Stimulated activated CD4-positive, alpha-beta T cell treated with anti-CD3 and anti-CD28 coated beads, Interleukin-12 subunit alpha, Interleukin-12 subunit beta, amount 100 ng/mL, for 24 hours (primary cell): ENCODE data around the gene GPR171.
"Not testable (repeated sequence)": the region's sequence is repeated elsewhere in the genome, so short reads cannot be mapped to it uniquely, and the experiment has no call there.

Source experiments
- DNase-seq, 2 experiments: peaks; one replicate each; pipeline ENCODE4 v3.0.0-alpha.2; 2020; ENCODE audit warnings: low read depth in 2 of 2

The GPR171 gene, protein sequence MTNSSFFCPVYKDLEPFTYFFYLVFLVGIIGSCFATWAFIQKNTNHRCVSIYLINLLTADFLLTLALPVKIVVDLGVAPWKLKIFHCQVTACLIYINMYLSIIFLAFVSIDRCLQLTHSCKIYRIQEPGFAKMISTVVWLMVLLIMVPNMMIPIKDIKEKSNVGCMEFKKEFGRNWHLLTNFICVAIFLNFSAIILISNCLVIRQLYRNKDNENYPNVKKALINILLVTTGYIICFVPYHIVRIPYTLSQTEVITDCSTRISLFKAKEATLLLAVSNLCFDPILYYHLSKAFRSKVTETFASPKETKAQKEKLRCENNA

DNA sequence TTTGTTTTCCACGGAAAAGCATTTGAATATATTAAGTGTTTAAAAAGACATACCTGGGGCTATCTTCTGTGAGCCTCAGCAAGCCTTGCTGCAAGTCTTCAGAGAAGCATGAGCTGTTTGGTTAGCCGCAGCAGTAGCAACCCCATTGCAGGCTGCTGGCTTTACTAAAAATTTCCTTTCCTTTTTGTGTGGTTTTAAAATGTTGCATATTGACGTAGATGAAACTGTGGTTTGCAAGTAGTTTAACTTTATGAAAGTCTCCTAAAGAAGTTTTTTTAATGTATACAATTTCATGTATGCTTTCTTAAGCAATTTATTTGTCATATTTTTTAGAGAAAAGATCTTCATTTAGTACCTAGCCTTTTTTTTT is at the start of gene GPR171:
TSS of gene GPR171 (minus strand) at position 166 of the 370 bp plus-strand sequence. CDS start 3,830 bp downstream, outside the sequence.
- peak; percentile 40 to 43 for DNase-seq

DNA sequence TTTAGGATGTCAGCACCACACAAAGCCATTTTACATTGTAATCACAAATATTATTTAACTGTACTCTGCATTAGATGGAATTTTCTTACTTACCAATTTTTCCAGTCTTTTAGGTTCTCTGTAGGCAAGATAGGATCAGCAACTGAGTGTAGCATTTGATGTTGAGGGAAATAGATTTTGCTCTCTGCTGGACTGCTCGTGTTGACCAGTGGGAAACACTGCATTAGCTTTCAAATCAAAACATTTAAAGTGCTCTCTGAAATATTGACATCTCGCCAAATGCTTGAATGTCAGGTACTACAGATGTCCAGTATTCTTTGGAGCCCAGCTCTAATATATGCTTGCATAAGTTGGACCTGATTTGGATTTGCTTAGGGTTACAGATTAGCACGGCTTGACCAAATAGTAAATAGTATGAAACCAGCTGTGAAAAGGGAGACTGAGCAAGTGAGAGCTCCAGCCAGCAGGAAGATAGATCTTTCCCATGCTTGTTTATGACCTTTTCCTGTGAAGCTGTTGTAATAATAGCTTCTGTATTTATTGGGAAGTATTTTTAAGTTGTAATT is 45.8 kb upstream of the GPR171 start:
- DNase-seq, result no peak

DNA sequence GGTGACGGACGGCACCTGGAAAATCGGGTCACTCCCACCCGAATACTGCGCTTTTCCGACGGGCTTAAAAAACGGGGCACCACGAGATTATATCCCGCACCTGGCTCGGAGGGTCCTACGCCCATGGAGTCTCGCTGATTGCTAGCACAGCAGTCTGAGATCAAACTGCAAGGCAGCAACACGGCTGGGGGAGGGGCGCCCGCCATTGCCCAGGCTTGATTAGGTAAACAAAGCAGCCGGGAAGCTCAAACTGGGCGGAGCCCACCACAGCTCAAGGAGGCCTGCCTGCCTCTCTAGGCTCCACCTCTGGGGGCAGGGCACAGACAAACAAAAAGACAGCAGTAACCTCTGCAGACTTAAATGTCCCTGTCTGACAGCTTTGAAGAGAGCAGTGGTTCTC is 39.0 kb upstream of the GPR171 start:
- not testable (repeated sequence) for DNase-seq

DNA sequence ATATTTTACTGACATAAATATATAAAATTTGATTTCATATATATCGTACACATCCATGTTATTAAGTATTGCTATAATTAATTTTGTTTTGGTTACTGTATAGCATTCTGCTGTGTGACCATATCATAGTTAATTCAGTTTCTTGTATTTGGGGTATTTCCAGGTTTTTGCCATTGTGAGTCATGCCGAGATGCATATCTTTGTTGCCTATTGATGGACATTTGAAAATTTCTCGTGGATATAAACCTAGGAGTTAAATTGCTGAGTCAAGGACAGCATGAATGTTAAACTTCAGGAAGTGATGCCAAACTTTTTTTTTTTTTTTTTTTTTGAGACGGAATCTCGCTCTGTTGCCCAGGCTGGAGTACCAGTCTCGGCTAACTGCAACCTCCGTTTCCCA is 33.7 kb upstream of the GPR171 start:
- DNase-seq, result no peak

DNA sequence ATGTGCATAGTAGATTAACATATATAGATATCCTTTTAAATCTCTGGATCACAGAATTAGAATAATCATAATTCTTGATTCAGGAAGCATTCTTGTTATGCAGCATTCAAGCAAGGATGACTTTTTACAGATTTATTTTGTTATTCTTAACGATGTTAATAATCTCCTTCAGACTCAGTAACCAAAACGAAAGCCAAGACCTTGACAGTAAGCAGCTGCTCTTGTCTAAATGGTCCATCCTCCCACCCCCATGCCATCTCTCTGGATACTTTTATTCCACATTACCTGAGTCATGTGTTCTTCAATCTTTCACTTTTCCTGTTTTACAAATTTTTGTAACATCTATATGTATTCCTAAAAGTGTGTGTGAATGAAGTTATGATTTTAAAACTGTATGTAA is 33.3 kb upstream of the GPR171 start:
- no peak for DNase-seq

DNA sequence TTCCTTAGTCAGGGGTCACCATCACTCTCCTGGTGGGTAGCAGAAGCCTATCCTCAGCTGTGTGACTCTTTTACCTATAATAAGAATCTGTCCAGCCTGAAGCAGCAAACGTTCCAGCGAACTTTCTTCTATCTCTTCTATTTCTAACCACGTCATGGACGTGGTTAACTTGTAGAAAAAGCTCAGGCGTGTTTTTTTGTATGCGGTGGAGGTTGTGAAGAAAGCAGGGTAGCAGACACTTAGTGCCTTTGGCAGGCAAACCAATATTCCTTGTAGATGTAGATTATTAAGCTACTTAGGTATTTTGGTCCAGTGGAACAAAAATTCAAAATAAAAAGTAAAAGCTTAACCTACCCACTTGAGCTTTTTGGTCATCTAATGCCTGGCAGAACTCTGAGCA is 31.8 kb upstream of the GPR171 start:
- no peak for DNase-seq

DNA sequence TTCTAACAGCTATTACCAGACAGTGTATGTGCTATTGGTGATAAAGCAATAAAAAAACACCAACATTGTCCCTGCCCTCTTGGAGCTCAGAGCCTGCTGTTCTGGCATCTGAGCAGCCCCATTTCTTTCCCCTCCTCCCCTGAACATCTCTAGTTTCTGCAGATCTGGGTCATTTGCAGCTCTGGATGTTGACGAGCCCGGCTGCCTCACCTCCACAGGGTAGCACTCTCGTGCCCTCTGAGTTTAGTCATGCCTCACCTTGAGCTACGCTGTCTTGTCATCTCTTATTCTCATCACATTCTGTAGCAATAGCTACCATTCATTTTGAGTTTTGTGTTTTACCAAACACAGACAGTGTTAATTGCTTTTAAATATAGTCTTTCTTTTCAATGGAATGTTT is 30.0 kb upstream of the GPR171 start:
- no peak for DNase-seq

DNA sequence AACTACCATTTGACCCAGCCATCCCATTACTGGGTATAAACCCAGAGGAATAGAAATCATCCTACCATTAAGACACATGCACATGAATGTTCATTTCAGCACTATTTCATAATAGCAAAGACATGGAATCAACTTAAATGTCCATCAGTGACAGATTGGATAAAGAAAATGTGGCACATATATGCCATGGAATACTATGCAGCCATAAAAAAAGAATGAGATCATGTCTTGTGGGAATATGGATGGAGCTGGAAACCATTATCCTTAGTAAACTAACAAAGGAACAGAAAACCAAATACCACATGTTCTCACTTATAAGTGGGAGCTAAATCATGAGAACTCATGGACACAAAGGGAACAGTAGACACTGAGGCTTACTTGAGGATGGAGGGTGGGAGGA is 29.4 kb upstream of the GPR171 start:
- DNase-seq, result not testable (repeated sequence)

DNA sequence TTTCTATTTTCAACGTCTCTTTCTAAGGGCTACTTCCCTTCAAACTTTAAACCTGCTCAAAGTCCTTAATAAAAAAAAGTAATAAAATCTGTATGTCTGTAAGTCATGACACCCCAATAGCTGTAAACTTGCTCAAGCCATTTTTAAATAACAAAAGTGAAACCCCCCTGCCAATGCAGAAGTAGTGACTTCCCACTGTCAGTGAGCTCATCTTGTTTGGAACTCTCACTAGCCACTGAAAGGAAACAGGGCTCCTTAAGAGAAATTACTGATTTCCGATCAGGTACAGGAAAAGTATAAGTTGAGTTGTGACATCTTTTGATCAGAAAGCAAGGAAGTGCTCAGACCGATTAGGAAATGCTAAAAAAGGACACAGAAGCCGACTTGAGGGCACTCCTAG is 27.6 kb upstream of the GPR171 start:
- no peak for DNase-seq

DNA sequence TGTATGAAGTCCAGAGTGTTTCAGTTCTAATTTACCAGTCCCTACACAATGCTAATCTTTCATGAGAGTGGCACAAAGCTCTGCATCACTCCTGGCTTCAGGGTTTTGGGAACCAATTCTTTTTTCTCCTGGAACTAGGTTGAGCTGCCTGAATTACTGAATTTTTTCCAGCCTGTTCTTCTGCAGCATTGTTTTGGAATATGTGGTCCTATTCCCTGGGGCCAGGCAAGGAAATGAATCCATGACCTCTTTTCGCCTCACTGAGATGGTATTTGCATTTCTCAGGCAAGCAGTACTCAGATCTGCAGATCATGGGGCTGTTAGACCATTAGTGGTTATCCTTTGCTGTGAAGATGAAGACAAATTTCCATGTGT is 25.6 kb upstream of the GPR171 start:
- DNase-seq, result no peak

DNA sequence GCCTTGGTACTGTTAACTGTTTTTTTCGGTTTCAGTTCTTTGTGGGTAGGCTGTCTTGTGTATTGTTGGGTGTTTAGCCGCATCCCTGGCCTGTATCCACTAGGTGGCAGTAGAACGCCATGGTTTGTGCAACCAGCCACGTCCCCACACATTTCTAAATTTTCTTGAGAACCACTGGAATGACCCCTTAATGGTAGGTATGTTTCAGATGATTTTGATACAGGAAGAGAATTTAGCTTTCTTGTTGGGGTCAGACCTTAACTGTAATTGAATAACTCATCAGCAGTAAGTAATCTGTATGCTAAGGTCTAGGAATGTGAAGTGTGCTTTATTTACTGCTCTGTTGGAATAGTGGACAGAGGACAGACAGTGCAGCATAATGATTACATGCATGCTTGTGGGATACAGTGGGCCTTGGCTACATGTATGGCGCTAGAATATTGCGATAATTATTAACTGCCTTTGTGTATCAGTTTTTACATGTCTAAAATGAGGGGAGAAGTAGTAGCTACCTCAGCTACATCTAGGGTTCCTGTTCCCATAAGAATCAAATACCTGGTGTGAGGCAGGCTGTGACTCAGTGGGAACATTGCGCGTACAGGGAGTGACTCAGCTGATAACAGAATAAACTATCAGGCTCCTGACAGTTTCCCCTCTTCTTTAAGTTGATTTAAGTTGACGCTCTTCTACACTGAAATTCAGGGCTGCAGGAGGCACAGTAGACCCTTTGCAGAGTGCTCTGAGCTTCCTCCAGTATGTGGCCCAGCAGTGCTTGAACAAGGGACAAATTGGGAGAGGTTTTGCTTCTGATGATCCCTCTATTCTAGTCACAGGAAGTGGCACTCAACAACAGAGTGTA is 25.0 kb upstream of the GPR171 start:
- DNase-seq, result peak; percentile 62 to 73

DNA sequence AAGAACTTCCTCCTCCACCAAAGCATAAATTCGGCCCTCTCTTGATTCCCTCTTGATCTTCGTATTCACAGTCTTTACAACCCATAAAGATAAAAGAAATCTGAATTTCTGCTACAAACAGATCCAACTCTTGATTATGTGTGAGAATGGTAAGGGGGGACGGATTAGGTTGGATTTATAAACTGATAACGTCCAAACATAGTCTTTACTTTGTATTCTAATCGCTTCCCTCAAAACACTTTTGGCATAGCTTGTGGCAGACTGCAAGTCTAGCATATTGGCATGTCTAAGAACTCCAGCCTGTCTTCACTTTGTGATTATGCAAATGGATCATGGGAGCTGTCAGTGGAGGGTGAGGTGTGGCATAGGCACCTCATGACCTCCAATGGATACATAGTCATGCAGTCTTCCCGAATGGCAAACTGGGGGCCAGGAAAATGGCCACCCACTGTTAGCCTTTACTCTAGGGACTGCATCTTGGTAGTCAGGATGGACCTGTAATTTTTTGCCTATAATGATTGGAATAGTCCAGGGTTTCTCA is 24.3 kb upstream of the GPR171 start:
- DNase-seq, result no peak

DNA sequence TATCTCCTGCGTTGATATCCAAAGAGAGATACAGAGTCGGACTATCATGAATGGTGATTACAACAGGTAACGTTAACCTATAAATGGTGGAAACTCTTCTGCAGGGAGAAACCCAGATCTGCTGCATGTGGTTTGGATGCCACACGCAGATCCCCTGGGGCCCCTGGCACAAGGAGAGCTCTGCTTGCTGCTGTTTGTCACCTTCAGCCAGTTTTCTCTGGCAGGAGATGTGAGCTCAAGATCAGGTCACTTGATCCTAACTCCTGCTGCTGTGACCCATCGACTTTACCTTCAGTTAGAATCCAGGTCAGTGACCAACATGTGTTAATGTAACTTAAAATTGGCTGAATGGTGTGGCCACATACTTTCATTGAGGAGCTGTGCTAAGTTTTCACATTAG is 23.8 kb upstream of the GPR171 start:
- DNase-seq, result no peak

DNA sequence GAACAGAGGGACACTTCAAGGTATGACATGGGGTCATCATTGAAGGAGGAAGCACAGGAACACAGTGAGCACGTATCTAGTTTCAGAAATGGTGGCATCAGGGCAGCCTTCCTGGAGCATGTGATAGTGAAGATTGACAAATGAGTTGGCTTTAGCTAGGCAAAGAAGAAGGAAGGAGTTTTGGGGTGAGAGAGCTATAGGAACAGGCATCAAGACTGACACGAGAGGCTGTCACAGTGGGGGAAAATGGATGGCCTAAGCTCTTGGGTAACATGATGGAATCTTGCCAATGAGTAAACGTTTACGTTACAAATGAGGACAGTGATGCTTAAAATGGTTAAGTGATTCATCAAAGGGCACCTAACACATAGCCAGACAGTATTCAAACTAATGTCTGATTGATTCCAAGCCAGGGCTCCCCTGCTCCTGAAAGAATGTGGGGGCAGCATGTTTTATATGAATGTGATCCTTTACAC is 23.1 kb upstream of the GPR171 start:
- no peak for DNase-seq

DNA sequence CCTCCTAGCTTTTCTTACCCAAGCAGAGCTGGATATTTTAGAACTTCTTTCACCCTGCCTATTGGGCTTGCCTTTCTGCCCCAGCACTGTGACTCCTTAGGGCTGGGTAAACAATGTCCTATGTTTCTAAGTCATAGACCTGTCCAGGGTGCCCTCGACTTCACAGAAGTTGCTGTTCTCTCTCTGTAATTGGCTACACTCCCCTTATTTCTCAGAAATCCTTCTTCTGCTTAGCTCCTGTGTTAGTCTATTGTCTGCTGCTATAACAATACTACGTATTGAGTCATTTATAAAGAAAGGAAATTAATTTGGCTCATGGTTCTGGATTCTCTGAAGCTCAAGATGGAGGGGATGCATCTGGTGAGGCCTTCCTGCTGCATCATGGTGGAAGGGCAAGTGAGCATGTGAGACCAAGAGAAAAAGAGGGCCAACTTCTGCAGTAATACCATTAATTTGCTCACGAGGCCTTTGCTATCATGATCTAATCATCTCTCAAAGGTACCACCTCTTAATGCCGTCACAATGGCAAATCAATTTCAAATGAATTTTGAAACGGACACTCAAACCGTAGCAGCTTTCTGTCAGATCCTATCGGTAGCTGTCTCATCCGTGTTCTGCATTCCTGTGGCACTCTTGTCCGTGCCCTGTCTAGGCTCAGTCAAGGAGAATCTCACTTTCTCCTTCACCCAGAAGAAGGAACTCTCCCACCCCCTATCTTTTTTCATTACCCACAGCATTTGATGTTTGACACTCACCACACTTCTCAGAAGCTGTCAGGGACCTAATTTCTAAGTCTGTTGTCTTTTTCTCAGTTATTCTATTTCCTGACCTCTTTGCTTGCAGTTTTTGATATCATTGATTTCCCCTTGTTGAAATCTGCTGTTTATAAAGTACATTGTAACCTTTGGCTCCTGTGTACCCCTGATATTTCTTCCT is 22.3 kb upstream of the GPR171 start:
- DNase-seq, result no peak

DNA sequence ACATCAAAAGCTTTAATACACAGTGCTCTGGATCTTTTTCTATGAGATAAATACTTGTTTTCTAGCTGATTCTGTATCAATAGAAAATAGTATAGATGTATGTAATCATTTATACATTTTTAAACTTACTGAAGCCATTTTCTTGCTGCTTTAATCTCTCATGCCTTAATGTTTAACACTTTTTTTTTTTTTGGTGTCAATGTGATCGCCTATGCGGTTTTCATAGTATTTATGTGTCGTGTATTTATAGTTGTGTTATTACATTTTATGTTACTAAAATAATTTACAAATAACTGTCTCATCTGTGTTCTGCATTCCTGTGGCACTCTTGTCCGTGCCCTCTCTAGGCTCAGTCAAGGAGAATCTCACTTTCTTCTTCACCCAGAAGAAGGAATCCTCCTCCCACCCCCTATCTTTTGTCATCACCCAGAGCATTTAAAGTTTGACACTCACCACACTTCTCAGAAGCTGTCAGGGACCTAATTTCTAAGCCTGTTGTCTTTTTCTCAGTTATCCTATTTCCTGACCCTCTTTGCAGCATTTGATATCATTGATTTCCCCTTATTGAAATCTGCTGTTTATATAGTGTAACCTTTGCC is 21.4 kb upstream of the GPR171 start:
- no peak for DNase-seq

DNA sequence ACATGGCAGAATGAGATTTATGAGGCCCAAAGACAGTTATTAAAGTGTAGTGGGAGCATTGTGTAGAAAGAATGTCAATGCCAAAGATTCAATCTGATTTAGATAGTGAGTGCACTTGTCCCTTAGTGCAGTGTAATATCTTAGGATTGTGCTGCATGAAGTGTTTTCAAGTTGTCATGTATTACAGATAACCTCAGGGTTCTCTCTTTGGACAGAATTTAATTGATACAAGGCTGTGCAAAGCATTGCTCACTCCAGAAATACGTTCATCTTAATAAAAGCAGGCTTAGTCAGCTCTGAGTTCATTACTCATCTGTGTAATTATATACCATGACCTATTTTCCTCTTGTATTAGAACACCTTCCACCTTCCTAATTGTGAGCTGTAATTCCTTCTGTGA is 16.0 kb upstream of the GPR171 start:
- DNase-seq, result no peak

DNA sequence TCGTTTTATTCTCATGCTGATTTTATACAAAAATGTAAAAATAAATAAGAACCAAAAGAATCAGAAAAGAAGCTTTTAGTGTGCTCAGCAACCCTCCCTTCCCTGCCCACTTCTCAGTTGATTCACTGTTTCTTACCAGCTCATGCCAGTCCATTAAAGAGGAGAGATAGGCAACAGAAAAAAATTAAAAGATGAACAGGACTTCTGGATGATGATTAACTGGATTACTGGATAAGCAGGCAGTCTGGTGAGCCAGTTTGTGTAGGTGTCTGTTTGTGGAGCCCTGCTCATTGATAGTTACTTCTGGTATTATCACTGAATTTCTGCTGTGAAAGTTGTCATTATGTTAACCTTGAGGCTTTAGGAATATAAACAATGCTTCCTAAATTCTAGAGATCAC is 15.1 kb upstream of the GPR171 start:
- DNase-seq, result no peak

DNA sequence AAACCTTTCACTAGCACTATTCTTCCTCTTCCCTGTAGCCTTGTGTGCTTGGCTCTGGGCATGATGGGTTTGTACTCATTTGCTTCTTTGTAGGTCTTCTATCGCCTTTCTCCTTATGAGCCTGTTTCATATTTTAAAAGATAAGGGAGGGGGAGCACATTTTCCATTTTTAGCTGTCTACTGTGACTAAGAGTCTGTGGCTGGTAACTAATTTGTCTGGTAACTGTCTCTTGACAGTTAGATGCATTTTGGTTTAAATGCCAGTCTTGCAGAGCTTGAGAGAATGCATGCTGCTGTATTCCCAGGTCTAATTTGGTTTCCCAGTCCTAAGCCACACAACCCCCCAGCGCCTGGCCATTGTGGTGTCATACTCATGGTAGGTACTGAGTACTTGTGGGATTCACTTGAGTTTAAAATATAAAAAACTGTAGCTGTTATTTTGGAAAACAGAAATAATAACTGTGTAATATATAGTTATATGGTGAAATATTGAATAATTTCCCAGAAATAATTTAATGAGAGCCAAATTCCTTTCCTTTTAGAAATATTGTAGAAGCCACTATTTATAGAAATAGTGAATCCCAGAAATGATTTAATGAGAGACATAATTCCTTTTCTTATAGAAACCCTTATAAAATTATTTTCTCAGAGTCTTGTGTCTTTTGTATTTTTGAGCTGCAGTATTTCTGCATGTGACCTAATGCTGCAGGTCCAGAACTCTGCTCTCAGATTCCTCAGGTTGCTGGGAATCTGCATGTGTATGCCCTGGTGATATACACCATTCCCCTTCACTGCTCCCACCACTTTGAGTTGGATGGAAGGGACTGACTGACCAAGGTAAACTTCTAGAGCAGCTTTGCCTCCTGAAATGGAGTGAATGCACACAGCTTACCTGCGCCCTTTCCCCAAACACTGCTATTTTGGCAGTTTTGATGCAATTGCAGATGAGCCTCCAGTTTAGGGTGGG is 13.9 kb upstream of the GPR171 start:
- DNase-seq, result no peak

DNA sequence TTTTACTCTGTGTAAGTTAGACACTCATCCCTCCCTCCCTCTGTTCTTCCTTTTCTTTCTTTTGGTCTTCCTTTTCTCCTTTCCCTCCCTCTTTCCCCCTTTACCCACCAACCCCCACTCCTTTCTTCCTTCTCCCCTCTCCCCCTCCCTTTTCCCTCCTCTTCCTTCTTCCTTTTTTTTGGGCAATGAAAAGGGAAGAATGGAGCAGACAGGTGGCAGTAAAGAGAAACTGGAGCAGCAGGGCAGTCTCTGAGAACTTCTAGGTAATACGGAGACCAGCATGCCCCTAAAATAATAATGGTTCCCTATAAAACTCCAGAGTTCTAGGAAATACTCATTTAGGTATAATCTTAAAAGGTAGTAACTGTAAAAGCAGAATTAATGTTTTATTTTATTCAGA is 11.4 kb upstream of the GPR171 start:
- DNase-seq, result no peak
